ENCODE measurements around the gene PCARE.

The PCARE gene

GRCh38 chr2:29023188-29023587, 51.1 kb downstream of the PCARE start:
- Histone ChIP-seq H3K9ac (no peak overlapping the region), H4K20me1 (no peaks in the 10 kb centered on the region), H3K4me2 (no peak overlapping the region), H3K27me3 (no peaks in the 10 kb centered on the region), H3K27ac (no peak overlapping the region), H3K4me3 (no peak overlapping the region), H3K4me1 (peaks cover 13 to 24% (median 21%) of the 10 kb centered on the region in 10 experiments), H3K9me3 (replicated peaks in 1 of 11) (peaks cover 0 to 18% (median 0%) of the 10 kb centered on the region in 11 experiments; a peak in 3 of 22 replicates), H3K36me3 (no peaks in the 10 kb centered on the region; a peak in 1 of 22 replicates)
- TF ChIP-seq Cebpa-rat (IDR thresholded peaks at IDR 0.05): no peak

DNA sequence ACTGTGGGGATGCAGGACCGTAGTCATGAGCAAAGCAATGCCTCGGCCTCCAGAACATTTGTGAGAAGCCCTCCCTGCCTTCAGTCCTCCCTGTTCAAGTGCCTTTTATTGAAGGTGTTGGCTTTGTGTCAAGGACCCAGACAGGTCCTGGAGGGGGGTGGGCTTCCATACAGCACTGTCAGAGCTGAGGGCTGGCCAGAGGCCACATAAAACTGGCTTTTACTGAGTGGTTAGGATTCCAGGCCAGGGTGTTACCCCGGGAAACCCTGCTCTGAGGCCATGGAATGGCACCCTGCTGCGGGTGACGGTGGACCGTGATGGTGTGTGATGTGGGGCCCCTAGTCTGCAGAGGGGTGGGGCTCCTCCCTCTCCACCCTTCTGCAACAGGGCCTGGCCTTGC, 51.6 kb downstream of the PCARE start:
- Histone ChIP-seq H3K36me3 (no peaks in the 10 kb centered on the region; a peak in 1 of 22 replicates), H4K20me1 (no peaks in the 10 kb centered on the region), H3K4me2 (no peak overlapping the region), H3K9me3 (replicated peaks in 1 of 11) (peaks cover 0 to 18% (median 0%) of the 10 kb centered on the region in 11 experiments; a peak in 3 of 22 replicates), H3K4me1 (peaks cover 18 to 29% (median 22%) of the 10 kb centered on the region in 10 experiments), H3K27me3 (no peaks in the 10 kb centered on the region), H3K9ac (no peak overlapping the region), H3K27ac (no peak overlapping the region), H3K4me3 (no peak overlapping the region)
- TF ChIP-seq Cebpa-rat (IDR thresholded peaks at IDR 0.05): no peak

DNA sequence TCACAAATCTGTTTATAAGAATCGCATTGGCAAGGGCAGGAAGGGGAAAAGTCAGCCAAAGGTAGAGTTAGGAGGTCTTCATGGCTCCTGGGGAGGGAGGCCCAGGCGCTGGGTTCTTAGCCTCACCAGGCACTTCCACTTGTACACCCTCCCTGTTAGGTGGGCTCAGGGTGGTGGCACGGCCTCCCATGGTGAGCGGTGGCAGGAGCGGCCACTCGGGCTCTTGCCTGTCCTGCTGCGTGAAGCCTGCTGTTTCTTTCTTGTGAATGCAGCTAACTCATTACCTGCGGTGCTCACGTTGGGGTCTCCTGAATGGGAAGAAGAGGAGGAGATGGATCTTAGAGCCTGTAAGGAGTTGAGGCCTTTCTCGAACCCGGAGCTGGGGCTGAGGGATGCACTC, 52.4 kb downstream of the PCARE start:
- TF ChIP-seq Cebpa-rat (IDR thresholded peaks at IDR 0.05): no peak
- H3K9me3 ChIP-seq (replicated peaks in 1 of 11): peaks cover 0 to 18% (median 0%) of the 10 kb centered on the region in 11 experiments; a peak in 3 of 22 replicates
- H3K36me3 ChIP-seq: no peaks in the 10 kb centered on the region; a peak in 1 of 22 replicates
- H3K4me2 ChIP-seq: peak overlapping the region; percentile 24 to 72 (median 56)
- H3K27me3 ChIP-seq: no peaks in the 10 kb centered on the region
- H3K4me1 ChIP-seq: peaks cover 26 to 37% (median 29%) of the 10 kb centered on the region in 10 experiments
- H3K27ac ChIP-seq: peak overlapping the region in 2 of 11 experiments; percentile 28 to 52; a peak in 4 of 22 replicates
- no peak overlapping the region for H3K4me3 ChIP-seq
- H3K9ac ChIP-seq: no peak overlapping the region; a peak in 1 of 22 replicates
- no peaks in the 10 kb centered on the region for H4K20me1 ChIP-seq

- Histone ChIP-seq H4K20me1 (no peaks in the 10 kb centered on the region), H3K36me3 (no peaks in the 10 kb centered on the region), H3K4me1 (peaks cover 66 to 77% (median 69%) of the 10 kb centered on the region in 10 experiments), H3K27ac (peak overlapping the region in 1 of 11 experiments; percentile 27; a peak in 2 of 22 replicates), H3K9ac (no peak overlapping the region), H3K27me3 (no peaks in the 10 kb centered on the region), H3K4me2 (peak overlapping the region in 5 of 11 experiments; percentile 83 to 98 (median 94); a peak in 9 of 22 replicates), H3K4me3 (no peak overlapping the region), H3K9me3 (replicated peaks in 1 of 11) (peaks cover 0 to 11% (median 0%) of the 10 kb centered on the region in 11 experiments; a peak in 2 of 22 replicates)
- TF ChIP-seq Cebpa-rat (IDR thresholded peaks at IDR 0.05): no peak
Measured at GRCh38 chr2:29017716-29018435, 56.4 kb downstream of the PCARE start.

DNA sequence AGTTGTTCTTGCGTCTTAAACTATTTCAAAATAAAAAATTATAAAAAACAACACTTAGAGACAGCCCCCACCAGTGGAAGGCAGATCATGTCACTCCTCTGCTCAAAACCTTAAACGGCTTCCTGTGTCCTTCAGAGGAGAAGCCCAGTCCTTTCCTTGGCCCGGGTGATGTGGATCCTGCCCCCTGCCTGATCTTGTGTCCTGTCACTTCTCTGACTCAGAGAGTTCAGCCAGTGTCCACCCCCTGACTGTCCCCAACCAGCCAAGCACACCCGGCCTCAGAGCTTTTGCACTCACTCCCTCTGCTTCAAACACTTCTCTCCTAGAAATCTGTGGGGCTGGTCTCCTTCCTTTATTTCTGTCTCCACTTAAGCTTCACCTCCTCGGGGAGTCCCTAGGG, 57.8 kb downstream of the PCARE start:
- peak overlapping the region in 7 of 11 experiments; percentile 3 to 40 (median 14); a peak in 7 of 22 replicates for H3K9ac ChIP-seq
- no peaks in the 10 kb centered on the region for H3K27me3 ChIP-seq
- peak overlapping the region; percentile 8 to 93 (median 82); a peak in 17 of 22 replicates for H3K27ac ChIP-seq
- peak overlapping the region; percentile 83 to 99 (median 97) for H3K4me2 ChIP-seq
- TF ChIP-seq Cebpa-rat (IDR thresholded peaks at IDR 0.05): no peak
- H3K4me1 ChIP-seq: peaks cover 71 to 86% (median 75%) of the 10 kb centered on the region in 10 experiments
- H3K9me3 ChIP-seq (replicated peaks in 1 of 11): peaks cover 0 to 11% (median 0%) of the 10 kb centered on the region in 11 experiments; a peak in 2 of 22 replicates
- H3K36me3 ChIP-seq: no peaks in the 10 kb centered on the region
- H4K20me1 ChIP-seq: peaks cover 0 to 12% (median 0%) of the 10 kb centered on the region in 11 experiments; a peak in 2 of 22 replicates
- H3K4me3 ChIP-seq: no peak overlapping the region

- H3K4me3 ChIP-seq: no peak overlapping the region
- no peaks in the 10 kb centered on the region for H3K27me3 ChIP-seq
- peak overlapping the region in 10 of 11 experiments; percentile 14 to 83 (median 72); a peak in 10 of 22 replicates for H3K9ac ChIP-seq
- no peaks in the 10 kb centered on the region for H3K36me3 ChIP-seq
- H3K9me3 ChIP-seq (replicated peaks in 1 of 11): peaks cover 0 to 11% (median 0%) of the 10 kb centered on the region in 11 experiments; a peak in 2 of 22 replicates
- peaks cover 71 to 87% (median 76%) of the 10 kb centered on the region in 10 experiments for H3K4me1 ChIP-seq
- peak overlapping the region; percentile 83 to 99 (median 97) for H3K4me2 ChIP-seq
- H4K20me1 ChIP-seq: peaks cover 0 to 16% (median 0%) of the 10 kb centered on the region in 11 experiments; a peak in 2 of 22 replicates
- H3K27ac ChIP-seq: peak overlapping the region; percentile 44 to 93 (median 85); a peak in 21 of 22 replicates
- no peak for TF ChIP-seq Cebpa-rat (IDR thresholded peaks at IDR 0.05)
Measured at GRCh38 chr2:29015701-29016470, 58.4 kb downstream of the PCARE start.

GRCh38 chr2:29014811-29015421, 59.4 kb downstream of the PCARE start:
- Histone ChIP-seq H3K4me1 (peaks cover 75 to 87% (median 83%) of the 10 kb centered on the region in 10 experiments), H3K9ac (peak overlapping the region; percentile 26 to 83 (median 72); a peak in 20 of 22 replicates), H3K36me3 (no peaks in the 10 kb centered on the region), H3K27ac (peak overlapping the region; percentile 11 to 93 (median 85); a peak in 21 of 22 replicates), H3K9me3 (replicated peaks in 1 of 11) (peaks cover 0 to 8% (median 0%) of the 10 kb centered on the region in 11 experiments; a peak in 2 of 22 replicates), H4K20me1 (peaks cover 0 to 16% (median 0%) of the 10 kb centered on the region in 11 experiments; a peak in 2 of 22 replicates), H3K4me3 (peak overlapping the region in 9 of 10 experiments; percentile 7 to 57 (median 27); a peak in 12 of 20 replicates), H3K4me2 (peak overlapping the region; percentile 83 to 99 (median 97)), H3K27me3 (no peaks in the 10 kb centered on the region)
- no peak for TF ChIP-seq Cebpa-rat (IDR thresholded peaks at IDR 0.05)

DNA sequence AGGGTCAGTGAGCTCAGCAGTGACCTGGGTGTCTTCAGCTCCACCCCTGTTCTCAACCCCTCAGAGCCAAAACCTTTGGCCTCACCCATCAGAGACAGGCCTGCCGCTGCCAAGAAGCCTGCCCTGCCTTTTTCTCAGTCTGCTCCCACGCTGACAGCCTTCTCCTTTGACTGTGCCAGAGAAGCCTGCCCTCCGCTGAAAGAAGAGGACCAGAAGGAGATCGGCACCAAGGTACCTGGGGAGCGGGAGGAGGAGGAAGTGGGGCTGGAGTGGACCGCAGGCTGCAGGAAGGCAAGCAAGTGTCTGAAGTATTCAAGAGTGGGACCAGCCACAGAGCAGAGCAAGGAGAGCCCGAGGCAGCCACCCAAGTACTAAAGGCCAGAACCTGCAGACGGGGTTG, 60.0 kb downstream of the PCARE start:
- TF ChIP-seq Cebpa-rat (IDR thresholded peaks at IDR 0.05): no peak
- H3K27me3 ChIP-seq: no peaks in the 10 kb centered on the region
- peaks cover 0 to 16% (median 0%) of the 10 kb centered on the region in 11 experiments; a peak in 2 of 22 replicates for H4K20me1 ChIP-seq
- H3K4me2 ChIP-seq: peak overlapping the region; percentile 83 to 99 (median 97)
- H3K9me3 ChIP-seq (replicated peaks in 1 of 11): peaks cover 0 to 2% (median 0%) of the 10 kb centered on the region in 11 experiments; a peak in 1 of 22 replicates
- H3K4me3 ChIP-seq: peak overlapping the region in 9 of 10 experiments; percentile 7 to 57 (median 27); a peak in 11 of 20 replicates
- H3K4me1 ChIP-seq: peaks cover 80 to 93% (median 89%) of the 10 kb centered on the region in 10 experiments
- H3K9ac ChIP-seq: peak overlapping the region; percentile 26 to 83 (median 72); a peak in 19 of 22 replicates
- peak overlapping the region; percentile 11 to 93 (median 85); a peak in 20 of 22 replicates for H3K27ac ChIP-seq
- no peaks in the 10 kb centered on the region for H3K36me3 ChIP-seq
